ENCODE data around the gene PPP1R12B.

Gene PPP1R12B

DNA sequence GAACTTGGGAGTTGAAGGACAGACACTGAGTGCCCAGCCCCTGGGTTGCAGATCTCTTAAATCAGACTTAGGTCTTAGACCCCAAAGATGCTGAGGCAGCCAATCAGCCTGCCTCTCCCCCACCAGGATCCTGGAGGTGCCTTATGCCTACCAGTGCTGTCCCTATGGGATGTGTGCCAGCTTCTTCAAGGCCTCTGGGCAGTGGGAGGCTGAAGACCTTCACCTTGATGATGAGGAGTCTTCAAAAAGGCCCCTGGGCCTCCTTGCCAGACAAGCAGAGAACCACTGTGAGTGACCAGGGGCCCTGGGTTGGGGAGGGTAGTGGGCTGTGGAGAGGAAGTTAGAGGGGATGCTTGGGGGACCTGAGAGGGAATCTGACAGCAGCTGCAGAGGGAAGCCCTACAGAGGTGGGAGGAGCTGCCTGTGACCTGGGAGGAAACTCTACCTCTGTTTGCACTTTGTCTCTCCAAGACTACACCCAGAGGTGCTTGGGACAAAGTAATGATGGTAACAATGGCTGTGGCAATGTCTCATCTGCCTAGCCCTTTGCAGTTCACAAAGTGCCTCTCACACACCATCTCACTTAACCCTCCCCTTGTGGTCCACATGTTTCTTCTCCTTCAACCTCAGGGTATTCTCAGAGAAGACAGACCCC is 38.3 kb upstream of the PPP1R12B start:
- no peak for FAIRE-seq
- DNase-seq (ENCODE audit: insufficient read length, low spot score), result peak; percentile 12
- TF ChIP-seq, protein P1, sequence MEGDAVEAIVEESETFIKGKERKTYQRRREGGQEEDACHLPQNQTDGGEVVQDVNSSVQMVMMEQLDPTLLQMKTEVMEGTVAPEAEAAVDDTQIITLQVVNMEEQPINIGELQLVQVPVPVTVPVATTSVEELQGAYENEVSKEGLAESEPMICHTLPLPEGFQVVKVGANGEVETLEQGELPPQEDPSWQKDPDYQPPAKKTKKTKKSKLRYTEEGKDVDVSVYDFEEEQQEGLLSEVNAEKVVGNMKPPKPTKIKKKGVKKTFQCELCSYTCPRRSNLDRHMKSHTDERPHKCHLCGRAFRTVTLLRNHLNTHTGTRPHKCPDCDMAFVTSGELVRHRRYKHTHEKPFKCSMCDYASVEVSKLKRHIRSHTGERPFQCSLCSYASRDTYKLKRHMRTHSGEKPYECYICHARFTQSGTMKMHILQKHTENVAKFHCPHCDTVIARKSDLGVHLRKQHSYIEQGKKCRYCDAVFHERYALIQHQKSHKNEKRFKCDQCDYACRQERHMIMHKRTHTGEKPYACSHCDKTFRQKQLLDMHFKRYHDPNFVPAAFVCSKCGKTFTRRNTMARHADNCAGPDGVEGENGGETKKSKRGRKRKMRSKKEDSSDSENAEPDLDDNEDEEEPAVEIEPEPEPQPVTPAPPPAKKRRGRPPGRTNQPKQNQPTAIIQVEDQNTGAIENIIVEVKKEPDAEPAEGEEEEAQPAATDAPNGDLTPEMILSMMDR (IDR thresholded peaks at IDR 0.05; ENCODE audit: insufficient read depth, missing control alignments), result no peak

DNA sequence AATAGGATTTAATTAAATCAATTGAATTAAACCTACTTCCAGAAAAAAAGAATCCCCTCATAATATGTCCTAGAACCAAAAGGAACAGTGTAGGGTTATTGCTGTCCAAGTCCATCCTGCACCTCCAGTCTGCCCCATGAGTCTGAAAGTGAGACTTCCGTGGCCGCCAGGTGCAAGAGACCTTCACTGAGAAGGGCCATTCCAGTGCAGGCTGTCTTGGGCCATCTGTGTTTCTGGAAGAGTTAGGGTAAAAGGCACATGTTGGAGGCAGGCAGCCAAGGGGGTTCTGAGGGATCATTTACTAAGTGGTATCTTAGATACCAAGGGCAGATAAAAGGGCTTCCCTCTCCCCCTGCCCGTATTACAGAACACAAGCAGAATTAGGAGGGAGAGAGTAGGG is 37.8 kb upstream of the PPP1R12B start:
- no peak for FAIRE-seq
- peak; percentile 10 for DNase-seq (ENCODE audit: insufficient read length, low spot score)
- TF ChIP-seq, protein P1 (IDR thresholded peaks at IDR 0.05; ENCODE audit: insufficient read depth, missing control alignments), result no peak

DNA sequence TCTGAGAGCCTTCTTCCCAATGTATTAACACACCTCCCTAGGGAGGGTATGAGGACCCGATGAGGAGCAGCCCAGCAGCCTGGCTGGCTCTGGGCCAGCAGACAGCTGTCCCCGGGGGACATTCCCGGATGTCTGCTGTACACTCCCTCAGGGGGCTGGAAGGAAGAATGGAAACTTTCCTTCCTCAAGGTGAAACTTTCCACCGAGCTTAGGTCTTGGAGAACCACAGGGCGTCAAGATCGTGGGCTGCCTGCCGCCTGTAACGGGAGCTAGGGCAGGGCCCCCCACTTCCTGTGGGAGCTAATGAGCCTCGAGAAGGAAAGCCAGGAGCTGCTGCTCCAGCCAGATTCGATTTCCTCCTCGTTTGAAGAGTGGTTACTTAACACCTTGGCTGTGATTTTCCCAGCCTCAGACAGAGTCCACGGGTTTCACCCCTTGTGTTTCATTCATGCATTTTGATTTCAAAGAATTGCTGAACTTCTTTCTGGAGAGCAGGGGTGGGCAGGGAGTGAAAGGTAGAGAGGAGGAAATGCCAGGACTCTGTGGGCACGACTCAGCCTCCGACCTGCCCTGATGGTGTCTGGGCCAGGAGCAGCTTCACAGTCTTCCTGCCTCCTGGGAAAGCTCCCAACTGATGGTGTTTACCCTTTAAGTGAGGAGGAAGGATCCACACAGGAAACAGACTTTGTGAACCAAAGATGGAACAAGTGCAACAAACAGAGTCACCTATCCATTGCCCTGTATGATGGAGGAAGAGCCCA is 36.4 kb upstream of the PPP1R12B start:
- TF ChIP-seq, protein P1 (IDR thresholded peaks at IDR 0.05; ENCODE audit: insufficient read depth, missing control alignments), result no peak
- DNase-seq (ENCODE audit: insufficient read length, low spot score), result peak; percentile 22
- no peak for FAIRE-seq

DNA sequence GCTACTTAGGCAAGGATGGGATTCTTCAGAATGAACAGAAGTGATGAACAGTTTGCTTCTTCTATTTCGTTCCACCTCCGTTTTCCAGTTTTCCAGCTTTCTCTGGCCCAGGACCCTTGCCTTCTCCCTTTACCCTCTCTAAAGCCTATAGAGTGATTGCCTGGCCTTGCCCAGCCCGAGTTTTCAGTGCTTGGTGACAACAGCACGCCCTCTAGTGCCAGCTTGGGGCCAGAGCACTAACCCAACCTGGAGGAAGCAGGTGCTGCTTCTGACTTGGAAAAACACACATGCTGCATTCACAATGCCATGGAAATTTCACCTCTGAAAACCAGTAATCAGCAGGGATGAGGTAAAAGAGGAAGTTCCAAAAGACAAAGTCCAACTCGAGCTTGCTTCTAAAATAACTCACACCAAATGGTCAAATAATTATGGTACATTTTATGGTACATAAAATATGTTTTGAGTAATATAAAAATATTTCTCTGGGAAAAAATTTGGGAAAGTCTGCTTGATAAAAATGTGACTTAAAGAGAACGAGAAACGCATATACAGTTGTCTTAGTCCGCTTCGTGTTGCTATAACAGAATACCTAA is 32.8 kb upstream of the PPP1R12B start:
- DNase-seq (ENCODE audit: insufficient read length, low spot score), result peak; percentile 95
- TF ChIP-seq, protein P1 (IDR thresholded peaks at IDR 0.05; ENCODE audit: insufficient read depth, missing control alignments), result peak; percentile 100
- peak; percentile 74 for FAIRE-seq

DNA sequence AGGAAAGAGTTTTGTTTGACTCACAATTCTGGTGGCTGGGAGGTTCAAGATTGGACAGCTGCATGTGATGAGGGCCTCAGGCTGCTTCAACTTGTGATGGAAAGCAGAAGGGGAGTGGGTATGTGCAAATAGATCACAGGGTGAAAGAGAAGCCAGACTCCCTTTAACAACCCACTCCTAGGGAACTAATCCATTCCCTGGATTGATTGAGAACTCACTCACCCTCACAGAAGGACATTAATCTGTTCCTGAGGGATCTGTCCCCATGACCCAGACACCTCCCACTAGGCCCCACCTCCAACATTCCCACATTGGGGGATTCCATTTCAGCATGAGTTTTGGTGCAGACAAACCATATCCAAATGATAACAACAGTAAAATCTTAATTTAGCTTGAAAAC is 32.3 kb upstream of the PPP1R12B start:
- TF ChIP-seq, protein P1 (IDR thresholded peaks at IDR 0.05; ENCODE audit: insufficient read depth, missing control alignments), result no peak
- DNase-seq (ENCODE audit: insufficient read length, low spot score) (no peak), FAIRE-seq (peak; percentile 81)

DNA sequence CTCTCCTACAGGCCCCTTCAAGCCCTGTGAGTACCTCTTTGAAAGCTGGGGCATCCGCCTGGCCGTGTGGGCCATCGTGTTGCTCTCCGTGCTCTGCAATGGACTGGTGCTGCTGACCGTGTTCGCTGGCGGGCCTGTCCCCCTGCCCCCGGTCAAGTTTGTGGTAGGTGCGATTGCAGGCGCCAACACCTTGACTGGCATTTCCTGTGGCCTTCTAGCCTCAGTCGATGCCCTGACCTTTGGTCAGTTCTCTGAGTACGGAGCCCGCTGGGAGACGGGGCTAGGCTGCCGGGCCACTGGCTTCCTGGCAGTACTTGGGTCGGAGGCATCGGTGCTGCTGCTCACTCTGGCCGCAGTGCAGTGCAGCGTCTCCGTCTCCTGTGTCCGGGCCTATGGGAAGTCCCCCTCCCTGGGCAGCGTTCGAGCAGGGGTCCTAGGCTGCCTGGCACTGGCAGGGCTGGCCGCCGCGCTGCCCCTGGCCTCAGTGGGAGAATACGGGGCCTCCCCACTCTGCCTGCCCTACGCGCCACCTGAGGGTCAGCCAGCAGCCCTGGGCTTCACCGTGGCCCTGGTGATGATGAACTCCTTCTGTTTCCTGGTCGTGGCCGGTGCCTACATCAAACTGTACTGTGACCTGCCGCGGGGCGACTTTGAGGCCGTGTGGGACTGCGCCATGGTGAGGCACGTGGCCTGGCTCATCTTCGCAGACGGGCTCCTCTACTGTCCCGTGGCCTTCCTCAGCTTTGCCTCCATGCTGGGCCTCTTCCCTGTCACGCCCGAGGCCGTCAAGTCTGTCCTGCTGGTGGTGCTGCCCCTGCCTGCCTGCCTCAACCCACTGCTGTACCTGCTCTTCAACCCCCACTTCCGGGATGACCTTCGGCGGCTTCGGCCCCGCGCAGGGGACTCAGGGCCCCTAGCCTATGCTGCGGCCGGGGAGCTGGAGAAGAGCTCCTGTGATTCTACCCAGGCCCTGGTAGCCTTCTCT is 30.3 kb upstream of the PPP1R12B start:
- FAIRE-seq (no peak), DNase-seq (ENCODE audit: insufficient read length, low spot score) (no peak)
- TF ChIP-seq, protein P1 (IDR thresholded peaks at IDR 0.05; ENCODE audit: insufficient read depth, missing control alignments), result no peak
